GM21825 (cell line): Measurements from ENCODE around the gene SLAMF7.
"Not testable (repeated sequence)": the region's sequence is repeated elsewhere in the genome, so short reads cannot be mapped to it uniquely, and the experiment has no call there.

ENCODE experiments used
- ATAC-seq: cut with Tn5 transposase; IDR thresholded peaks from one replicate; pipeline ENCODE4 v1.9.1; 2021; ENCODE audit warnings: mild to moderate bottlenecking, moderate library complexity; ENCODE audit not compliant: unreplicated experiment

The SLAMF7 gene

DNA sequence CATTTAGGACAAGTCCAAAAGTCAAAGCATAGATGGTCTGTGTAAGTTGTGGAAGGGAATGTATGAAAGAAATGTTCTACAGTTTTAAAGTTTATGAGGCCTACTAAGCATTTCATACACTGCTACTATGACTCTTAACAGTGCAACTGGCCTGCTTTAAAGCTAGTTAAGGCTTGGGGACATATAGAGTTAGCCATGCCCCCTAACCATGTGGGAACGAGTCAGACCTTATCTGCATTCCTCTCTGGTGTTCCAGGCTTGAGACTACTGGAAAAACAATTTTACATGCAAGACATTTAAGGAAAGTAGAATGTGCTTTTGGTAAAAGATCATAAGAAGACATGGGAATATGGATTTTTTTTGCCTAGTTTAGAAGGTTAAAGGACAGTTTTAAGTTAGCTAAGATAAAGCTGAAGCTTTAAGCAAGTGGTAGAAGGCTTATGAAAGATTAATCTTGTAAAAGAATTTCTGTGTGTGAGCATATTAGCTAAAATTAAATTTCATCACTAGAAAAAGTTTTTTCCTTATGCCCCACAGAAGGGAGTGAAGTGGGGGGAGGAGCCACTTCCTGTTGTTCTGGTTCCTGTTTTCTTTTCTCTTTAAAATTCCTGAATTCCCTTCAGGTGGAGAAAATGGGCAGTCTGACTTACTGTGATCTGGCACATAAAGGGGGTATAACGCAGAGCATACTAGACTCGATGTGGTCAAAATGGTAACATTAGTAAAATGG lies 18.5 kb upstream of the SLAMF7 start:
- ATAC-seq: no peak

DNA sequence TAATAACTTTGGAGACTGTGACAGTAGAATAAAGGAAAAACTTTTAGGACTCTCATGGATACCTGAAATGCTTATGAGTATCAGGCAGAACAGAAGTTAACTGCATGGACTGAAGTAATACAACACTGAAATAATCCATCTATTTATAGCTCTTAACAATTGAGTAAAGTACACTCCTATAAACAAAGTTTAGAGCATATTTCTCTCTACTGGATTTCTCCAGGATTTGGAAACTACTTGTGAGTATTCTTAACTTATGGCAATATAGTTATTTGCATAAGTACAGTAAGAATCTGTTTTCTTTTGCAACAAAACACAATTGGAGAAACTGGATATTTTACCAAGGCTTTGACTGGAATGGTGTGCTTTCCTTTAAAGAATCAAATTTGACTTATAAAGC lies 17.6 kb upstream of the SLAMF7 start:
- no peak for ATAC-seq

DNA sequence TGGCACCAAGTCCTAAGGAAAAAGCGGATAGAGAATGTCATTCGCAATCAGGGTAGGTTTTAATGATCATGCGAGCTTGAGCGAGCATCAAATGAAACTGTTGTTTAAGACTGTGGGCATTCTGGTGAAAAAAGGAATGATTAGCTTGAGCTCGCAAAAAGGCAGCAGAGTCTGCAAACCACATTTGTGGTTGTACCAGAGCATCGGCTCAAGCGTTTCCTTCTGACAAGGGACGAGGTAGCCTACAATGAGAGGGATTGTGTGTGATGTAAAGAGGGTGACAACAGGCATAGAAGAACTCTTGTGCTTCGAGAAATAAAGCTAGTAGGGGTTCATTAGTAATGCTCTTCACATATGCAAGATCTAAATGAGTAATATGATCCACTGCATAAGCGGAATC lies 16.3 kb upstream of the SLAMF7 start:
- ATAC-seq: no peak

DNA sequence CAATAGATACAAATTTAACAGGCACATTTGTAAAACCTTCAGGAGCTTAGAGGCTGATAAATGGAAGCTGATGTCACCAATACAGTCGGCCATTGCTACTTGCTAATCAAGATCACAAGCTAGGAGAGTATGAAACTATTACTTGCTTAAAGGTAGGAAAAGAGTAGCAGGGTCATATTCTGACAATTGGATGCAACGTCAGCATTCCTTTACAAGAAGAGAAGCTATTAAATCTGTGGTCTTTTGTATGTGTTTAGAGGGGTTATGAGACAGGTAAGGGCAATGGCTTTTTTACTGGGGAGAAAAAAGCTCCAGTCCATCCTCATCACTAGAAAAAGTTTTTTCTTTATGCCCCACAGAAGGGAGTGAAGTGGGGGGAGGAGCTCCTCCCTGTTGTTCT lies 15.7 kb upstream of the SLAMF7 start:
- ATAC-seq: no peak

DNA sequence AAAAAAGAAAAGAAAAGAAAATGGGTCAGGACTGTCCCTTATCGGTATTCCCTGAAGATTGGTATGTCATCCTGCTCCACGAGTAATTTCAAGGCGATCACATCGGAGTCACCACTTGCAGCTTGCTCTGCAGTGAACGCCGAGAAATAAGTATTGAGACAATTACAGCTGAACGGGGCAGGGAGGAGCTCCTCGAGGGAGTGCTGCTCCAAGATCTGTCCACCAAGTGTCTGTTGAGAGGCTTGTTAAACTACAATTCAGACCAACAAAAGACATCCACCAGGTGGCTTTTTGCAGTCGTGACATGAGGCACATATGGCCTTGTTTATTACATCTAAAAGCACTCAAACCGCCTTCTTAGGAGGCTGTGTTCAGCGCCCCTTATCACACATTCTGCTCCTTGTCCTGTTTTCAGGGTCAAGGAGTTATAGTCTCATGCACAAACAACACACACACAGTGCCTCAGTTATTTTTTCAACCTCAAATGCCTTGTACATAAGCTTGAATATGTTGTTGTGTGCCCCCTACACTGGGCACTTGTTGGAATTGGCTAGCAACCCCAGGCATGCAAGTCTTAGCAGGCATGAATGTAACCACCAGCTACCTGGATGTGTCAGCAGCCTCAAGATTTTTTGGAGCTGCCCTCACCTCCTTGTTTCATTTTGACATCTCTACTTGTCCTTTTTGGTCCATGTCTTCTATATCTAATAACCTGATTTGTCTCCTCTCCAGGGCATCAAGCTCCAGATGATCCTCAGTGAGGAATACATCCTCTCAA lies 14.4 kb upstream of the SLAMF7 start:
- no peak for ATAC-seq

DNA sequence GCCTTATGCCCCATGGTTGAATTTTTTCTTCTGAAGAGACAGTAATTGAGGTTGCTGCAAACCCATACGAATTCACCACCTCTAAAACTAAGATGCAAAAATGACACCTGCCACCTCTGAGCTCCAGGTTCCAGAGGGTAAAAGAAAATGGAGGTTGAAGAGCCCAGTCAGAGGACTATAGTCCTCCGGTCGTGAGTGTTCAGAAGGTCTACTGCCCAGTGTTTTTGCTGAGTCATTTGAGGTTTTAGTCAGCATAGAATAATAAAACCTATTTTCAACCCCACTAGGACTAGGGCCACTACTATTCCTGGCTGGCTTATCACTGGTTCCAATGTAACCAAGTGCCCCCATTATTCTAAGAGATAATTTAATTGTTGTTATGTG lies 12.9 kb upstream of the SLAMF7 start:
- peak; percentile 30 for ATAC-seq

DNA sequence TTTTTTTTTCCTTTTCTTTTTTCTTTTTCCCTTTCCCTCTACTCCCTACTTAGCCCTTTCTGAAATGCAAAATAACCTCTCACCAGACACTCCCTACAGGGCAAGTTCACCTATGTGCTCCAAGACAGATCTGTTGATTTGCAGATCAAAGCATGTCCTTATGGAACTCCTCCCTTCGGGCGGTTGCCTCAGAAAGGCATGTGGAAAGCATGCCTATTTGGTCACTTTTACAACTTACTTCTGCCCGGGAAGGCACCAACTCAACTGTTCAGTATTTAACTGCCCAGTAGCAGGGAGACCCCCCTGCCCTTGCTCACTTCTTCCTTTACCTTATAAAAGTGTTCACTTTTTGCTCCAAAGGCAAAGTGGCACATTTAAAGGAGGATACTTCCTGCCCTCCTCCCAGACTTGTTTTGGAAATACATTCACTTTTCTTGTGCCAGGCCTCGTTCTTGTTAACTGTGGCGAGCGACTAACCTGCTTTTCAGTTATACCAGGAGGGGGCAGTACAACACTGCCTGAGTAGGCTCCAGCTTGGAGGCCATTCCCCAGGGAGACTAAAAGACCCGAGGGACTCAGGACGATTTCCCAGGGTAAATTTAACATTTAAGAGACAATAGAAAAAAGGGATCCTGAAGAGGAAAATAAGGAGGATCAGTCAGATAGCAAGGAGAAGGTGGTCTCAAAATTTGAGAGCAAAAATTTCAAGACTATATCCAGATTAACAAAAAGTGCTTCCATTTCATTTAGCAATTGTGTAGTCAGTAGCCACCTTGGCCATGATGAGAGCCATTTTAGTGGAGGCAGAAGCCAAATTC lies 12.3 kb upstream of the SLAMF7 start:
- ATAC-seq: peak; percentile 41

DNA sequence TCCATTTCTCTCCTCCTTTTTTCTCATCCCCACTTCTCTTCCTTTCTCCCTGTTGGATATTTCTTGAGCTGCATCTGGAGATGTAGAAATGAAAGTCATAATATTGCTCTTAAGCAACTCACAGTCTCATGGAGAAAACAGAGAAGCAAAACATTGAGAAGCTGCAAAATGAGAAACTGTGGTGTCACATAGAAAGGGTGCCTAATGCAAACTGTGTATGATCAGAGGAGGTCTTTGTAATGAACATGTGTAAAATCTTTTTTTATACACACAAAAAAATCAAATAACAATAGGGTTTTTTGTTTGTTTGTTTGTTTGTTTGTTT lies 11.8 kb upstream of the SLAMF7 start:
- ATAC-seq: no peak

DNA sequence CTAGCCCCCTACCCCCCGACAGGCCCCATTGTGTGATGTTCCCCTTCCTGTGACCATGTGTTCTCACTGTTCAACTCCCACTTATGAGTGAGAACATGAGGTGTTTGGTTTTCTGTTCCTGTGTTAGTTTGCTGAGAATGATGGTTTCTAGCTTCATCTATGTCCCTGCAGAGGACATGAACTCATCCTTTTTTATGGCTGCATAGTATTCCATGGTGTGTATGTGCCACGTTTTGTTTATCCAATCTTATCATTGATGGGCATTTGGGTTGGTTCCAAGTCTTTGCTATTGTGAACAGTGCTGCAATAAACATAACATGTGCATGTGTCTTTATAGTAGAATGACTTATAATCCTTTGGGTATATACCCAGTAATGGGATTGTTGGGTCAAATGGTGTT lies 7.5 kb upstream of the SLAMF7 start:
- not testable (repeated sequence) for ATAC-seq

DNA sequence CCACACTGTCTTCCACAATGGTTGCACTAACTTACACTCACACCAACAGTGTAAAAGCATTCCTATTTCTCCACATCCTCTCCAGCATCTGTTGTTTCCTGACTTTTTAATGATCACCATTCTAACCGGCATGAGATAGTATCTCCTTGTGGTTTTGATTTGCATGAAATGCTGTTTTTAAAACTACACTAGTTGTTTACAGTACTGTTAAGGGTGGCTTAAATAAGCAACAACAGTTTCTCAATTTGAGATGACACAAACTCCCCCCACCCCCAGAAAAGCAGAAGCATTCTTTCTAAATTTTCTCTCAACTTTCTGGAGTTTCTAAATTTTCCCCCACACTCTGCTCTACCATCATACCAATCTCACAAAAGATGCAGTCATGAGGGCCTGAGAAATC lies 7.1 kb upstream of the SLAMF7 start:
- ATAC-seq: no peak

DNA sequence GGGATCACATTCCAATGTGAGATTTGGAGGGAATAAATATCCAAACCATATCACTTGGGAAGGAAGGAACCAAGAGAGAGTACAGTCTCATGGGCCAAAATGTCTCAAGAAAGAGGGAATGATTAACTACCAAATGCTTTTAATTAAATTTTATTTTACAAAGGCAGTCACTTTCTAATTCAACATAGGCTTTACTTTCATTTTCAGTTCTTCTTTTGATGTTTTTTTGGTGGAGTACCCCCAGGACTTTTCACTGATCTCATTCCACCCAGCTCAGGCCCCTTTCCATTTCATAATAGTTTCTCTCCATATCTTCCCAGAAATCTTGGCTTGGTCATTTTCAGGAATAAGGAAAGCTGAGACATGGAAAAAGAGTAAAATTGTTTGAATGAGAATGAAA lies 5.1 kb upstream of the SLAMF7 start:
- no peak for ATAC-seq

DNA sequence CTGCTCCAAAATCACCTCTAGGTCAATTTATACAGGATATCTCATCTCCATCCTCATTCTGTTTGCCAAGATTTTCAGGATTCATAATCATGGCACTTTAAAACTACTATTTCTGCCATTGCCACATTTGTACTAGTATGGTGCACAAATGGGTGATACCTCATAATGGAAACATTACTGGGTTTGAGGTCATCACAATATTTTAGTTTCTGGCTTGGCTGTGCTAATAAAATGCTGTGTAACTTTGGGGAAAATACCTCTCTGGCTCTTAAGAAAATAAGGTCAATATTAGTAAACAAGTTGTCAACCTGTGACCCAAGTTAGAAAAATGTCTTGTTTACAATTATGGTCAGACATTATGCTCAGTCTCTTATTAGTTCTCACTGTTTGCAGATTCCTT lies 4.7 kb upstream of the SLAMF7 start:
- no peak for ATAC-seq

DNA sequence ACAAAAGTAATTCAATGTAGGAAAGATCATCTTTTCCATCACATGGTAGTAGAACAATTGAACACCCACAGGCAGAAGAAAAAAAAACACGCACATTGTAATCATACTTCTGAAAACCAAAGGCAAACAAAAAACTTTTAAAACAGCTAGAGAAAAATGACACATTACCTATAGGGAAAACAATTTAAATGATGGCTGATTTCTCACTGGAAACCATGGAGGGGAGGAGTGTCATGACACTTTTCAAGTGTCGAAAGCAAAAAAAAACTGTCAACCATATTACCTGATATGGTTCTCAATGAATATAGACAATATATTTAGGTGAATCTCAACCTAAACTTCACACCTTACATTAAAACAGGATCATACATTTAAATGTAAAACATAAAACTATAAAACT lies 776 bp upstream of the SLAMF7 start:
- no peak for ATAC-seq

DNA sequence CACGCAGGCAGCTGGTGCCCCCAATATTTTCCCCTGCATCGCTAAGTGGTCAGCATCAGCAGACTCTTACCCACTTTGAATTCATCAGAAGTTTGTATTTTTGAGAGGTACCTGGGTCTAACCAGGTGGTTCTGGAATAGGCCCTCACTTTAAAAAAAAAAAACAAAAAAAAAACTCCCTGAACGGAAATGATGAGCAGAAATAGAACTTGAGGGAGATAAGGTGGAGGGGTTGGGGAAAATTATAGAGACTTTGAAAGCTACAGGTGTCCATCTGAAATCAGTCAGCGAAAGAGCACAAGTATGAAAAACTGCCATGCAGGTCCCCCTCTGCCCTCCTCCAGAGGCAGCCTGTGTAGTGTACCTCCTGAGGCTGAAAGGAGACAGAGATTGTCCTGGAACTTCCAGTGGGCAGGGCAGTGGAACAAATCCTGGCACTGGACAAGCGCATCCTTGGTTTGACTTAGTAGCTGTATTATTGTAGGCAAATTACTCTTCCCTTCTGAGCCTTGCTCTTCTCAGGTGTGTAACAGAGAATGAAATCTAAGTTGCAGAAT lies 1.2 kb downstream of the SLAMF7 start:
- no peak for ATAC-seq

DNA sequence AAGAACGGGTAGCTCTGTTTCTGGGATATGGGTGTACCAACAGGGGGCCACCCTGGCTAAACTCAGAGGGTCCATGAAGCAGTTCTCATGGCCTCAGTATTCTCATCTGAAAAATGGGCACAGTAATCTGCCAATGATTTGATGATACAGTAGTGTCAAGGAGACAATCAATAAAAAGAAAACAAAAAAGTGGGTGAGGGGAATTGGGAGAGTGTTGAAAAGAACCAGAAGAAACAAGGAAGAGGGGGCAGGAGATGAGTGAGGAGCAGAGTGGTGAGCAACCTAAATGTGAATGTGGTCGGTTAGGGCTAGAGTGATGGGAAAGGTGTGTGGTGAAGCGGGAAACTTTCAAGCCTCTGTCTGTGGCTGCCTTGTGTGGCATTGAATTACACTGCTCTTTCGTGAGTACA lies 2.0 kb downstream of the SLAMF7 start:
- ATAC-seq: no peak

DNA sequence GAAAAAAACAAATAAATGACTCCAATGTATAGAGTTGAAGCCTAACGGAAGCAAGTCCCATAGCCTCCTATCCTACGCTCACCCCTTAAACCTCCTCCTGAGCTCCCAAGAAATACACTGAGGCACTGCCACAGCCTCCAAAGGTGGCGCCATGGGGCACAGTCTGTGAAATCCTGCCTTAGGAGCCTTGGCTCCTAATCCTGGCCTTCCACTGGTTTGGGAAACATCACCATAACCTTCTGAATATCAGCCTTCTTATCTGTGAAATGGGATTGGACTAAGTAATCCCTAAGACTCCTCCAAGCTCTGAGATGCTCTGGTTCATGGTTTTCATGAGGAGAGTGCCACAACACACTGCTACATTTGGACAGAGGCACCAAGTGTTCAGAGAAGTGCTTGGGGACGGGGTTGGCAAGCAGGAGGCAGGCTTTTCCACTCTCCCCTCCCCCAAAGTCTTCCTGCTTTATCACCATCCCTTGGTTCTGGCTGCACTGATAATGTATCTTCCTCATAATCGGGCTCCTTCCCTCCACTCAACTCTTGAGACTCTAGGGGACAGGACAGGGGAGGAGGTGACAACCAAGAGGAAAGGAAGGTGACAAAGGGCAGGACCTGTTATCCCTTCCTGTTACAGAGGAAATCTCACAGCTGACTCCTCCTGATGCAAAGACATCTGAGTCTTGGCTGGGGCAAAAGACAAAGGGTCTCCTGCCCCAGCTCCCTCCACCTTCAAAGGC lies 2.7 kb downstream of the SLAMF7 start:
- ATAC-seq: no peak

DNA sequence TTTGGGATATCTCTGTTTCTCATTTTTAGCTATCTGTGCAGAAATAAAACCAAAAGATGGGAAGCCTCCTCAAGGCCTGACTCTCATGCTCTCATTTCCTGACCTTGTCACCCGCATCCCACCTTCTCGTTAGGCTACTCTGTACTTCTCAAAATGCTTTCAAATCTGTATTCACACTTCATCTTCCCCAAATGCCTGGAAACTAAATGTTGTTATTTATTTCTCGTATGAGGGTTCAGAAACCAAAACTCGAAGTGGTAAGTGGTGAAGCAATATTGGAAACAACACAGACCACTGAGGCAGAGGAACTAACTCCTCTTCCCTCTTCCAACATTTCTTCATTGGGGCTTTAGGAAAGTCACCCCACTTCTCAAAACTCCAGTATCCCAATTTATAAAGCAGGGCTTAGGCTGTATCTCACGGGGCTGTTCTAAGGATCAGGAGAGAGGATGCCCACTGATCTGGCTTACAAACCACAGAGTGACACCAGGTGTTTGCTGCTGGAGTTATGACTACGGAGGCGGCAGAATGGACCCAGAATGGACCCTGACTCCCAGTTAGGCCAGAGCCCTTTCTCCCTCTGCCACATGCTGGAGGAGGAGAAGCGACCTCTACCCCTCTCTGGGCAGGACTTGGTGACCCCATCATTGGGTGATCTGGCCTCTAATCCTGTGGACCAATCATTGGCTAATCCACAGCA lies 3.5 kb downstream of the SLAMF7 start:
- ATAC-seq: no peak

DNA sequence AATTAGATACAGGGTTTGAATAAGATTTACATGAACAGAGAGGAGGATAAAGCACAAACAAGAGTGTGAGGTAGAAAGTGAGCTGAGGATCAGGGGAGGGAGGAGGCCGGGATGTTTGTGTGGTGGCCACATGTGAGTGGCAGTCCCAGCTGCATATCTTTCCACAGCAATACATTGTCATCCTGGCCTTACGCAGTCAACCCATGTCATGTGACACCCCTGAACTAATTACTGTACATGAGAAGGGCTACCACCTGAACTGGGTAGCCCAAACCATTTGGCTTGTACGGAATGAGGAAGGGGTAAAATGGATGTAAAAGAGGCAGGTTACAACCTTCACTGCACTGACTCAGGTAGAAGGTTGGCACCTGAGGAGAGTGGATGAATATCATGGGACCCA lies 4.2 kb downstream of the SLAMF7 start:
- ATAC-seq: no peak

DNA sequence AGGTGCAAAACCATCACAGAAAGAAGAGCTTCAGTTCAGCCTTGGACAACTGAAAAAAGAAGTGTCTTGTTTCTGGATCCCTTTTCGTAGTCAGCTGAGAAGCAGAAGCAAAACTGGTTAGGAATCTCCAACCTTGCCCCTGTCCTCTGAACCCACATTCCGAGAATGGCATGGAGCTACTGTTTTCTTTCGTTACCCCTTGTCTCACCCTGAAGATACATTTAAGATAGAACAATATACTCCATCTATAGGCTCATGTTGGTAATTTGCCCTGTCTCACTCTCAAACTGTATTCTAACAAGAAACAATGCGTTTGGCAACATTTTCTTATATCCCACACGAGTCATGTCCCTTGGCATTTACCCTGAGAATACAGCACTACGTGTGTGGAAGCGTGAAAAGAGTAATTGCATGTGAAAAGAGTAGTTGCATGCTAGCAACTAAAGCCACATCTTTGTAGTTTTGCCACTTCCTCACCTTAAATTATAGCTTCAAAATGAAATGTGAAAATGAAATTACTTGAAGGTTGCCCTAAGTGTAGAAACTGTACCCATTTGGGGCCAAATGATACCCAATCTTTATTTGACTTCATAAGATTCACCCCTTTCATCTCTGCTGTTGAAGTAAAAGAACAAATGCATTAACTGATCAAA lies 5.3 kb downstream of the SLAMF7 start:
- ATAC-seq: no peak
